ENCODE data around the gene EDAR.

EDAR gene

DNA sequence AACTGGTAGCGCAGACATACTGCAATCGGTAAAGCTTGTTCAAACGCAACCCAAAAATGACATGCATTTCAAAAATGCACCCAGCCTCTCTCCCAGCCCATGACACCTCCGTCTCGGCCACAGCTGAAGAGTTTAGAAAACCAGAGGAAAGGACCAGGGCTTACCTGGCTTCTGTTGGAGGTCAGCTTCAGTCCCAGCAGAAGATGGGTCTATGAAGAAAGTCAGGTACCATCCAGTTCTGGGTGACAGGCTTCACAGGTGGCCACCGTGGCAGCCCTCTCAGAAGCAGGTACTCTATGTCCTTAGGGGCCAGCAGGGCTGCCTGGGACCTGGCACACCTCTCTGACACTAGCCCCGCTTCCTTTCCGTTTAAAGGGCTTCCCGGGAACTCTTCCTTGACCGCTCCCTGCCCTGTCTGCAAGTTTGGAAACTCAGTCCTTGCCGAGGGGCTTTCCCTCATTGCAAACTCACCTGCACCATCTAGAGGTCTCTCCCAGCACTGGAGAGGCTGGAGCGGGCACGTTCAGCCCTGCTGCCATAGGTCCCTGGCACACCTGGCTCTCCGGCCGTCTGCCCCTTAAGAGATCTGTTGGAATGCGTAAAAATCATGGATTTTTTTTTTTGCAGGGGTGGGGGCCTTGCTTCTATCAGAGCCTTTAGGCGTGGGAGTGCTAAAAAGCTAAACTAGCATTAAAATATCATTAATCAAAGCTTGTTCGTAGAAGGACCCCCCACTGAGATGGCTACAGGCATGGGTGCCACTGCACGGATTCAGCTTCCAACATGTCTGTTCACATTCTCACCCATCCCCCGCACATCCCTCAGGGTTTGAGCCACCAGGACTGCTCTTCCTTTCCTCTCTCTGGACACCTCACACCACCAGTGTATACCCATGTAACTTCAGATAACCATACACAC lies at the start of gene EDAR:
TSS of gene EDAR (minus strand) at position 425 of the 918 bp plus-strand sequence. CDS start 58,206 bp downstream, outside the sequence.
- no peaks in the 10 kb centered on the region for H3K36me3 ChIP-seq (ENCODE audit: insufficient read depth, low read length)
- no peak for DNase-seq (ENCODE audit: low read depth, low spot score)
- H3K9ac ChIP-seq (ENCODE audit: insufficient read length) = no peak within 1 kb of the TSS
- TF ChIP-seq EZH2 (IDR thresholded peaks at IDR 0.05) = no peak
- no peak within 1 kb of the TSS for H3K27ac ChIP-seq
- no peaks in the 10 kb centered on the region for H3K9me3 ChIP-seq (ENCODE audit: low read depth, low read length)
- no peak within 1 kb of the TSS for H3K4me3 ChIP-seq

DNA sequence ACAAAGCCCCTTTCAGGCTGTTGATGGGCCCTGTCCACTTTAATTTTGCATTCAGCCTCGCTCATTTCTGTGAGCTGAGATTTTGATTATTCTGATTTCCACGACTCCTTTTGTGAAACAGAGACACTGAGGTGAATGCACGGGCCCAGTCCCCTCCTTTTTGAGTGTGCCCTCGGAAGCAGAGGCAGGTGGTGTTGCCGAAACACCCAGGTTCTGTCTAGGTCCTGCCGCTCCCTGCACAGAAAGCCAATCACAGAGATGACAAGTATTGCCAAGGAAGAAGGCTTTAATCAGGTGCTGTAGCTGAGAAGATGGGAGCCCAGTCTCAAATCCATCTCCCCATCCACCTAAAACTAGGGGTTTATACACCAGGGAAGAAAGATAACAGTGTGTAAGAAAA lies 44.2 kb upstream of the EDAR start:
- H3K9me3 ChIP-seq (ENCODE audit: low read depth, low read length) = no peaks in the 10 kb centered on the region
- no peak overlapping the region for H3K9ac ChIP-seq (ENCODE audit: insufficient read length)
- TF ChIP-seq POLR2AphosphoS5 (IDR thresholded peaks at IDR 0.05; ENCODE audit: borderline replicate concordance, low read depth, low read length) = no peak
- H3K27ac ChIP-seq = no peak overlapping the region
- DNase-seq (ENCODE audit: low read depth, low spot score) = no peak
- no peak overlapping the region for H3K4me3 ChIP-seq
- H3K36me3 ChIP-seq (ENCODE audit: insufficient read depth, low read length) = no peaks in the 10 kb centered on the region

DNA sequence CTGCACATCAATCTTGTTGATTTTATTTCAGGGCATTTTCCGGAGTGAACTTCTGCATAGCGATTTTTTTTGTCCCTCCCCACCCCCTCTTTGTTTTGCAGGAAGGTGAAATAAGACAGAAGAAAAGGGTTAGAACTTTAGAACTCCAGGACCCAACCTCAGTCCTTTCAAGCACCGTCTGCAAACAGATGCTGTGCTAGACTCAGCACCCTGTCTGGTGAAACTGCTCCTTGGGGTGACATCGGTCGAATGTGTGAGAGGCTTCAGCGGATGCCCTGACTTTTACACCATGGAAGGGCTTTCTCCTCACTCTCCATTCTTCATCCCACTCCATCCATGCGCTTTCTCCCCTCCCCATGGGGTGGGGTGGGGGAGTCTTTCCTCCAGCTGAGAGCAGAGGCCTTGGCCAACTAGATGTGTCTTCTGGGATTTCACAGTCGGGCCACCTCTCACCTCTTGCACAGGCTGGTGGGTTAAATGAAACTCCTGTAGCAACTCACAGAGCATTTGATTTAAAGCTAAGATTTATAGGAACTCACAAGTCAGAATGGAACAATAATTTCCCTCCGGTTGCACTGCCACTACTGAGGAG lies 43.3 kb upstream of the EDAR start:
- Histone ChIP-seq H3K9ac (ENCODE audit: insufficient read length) (no peak overlapping the region), H3K36me3 (ENCODE audit: insufficient read depth, low read length) (no peaks in the 10 kb centered on the region), H3K4me3 (peak overlapping the region; percentile 61), H3K27ac (no peak overlapping the region), H3K9me3 (ENCODE audit: low read depth, low read length) (no peaks in the 10 kb centered on the region)
- TF ChIP-seq POLR2AphosphoS5 (IDR thresholded peaks at IDR 0.05; ENCODE audit: borderline replicate concordance, low read depth, low read length) = no peak
- no peak for TF ChIP-seq EZH2 (IDR thresholded peaks at IDR 0.05)
- DNase-seq (ENCODE audit: low read depth, low spot score) = no peak

- TF ChIP-seq POLR2AphosphoS5 (IDR thresholded peaks at IDR 0.05; ENCODE audit: borderline replicate concordance, low read depth, low read length) = no peak
- peak; percentile 94 for TF ChIP-seq EZH2 (IDR thresholded peaks at IDR 0.05)
- TF ChIP-seq FOXP2 (optimal IDR thresholded peaks at IDR 0.05; ENCODE audit: control extremely low read depth, extremely low read length, insufficient read depth) = no peak
- Histone ChIP-seq H3K27ac (no peak overlapping the region), H3K9me3 (ENCODE audit: low read depth, low read length) (no peaks in the 10 kb centered on the region), H3K9ac (ENCODE audit: insufficient read length) (no peak overlapping the region), H3K4me3 (peak overlapping the region; percentile 61), H3K36me3 (ENCODE audit: insufficient read depth, low read length) (no peaks in the 10 kb centered on the region)
- no peak for DNase-seq (ENCODE audit: low read depth, low spot score)
These were observed 42.6 kb upstream of the EDAR start for GRCh38 chr2:109031476-109032228.

DNA sequence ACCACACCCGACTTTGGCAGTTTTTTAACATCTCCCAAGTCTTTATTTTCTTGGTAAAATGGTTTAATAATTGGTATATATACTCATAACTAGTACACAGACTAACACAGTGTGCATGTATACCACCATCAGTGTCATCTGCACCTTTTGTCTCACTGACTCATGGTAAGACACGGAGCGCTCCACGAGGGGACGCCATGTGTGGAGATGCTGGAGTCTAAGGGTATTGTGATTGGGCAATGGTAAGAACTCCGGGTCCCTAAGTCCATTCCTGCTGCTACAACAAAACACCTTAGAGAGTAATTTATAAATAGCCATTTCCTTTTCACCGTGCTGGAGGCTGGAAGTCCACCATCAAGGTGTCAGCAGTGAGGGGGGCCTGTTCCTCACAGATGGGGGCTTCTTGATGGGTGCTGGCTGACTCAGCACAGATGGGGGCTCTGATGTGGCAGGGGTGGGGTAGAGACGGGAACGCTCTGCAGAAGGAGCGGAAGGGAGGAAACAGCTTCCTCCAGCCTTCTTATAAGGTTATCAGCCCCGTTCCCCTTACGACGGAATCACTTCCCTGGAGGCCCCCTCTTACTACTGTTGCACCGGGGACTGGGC lies 42.0 kb upstream of the EDAR start:
- Histone ChIP-seq H3K9ac (ENCODE audit: insufficient read length) (no peak overlapping the region), H3K36me3 (ENCODE audit: insufficient read depth, low read length) (no peaks in the 10 kb centered on the region), H3K27ac (no peak overlapping the region), H3K4me3 (peak overlapping the region; percentile 61), H3K9me3 (ENCODE audit: low read depth, low read length) (no peaks in the 10 kb centered on the region)
- no peak for TF ChIP-seq FOXP2 (optimal IDR thresholded peaks at IDR 0.05; ENCODE audit: control extremely low read depth, extremely low read length, insufficient read depth)
- TF ChIP-seq EZH2 (IDR thresholded peaks at IDR 0.05) = no peak
- TF ChIP-seq POLR2AphosphoS5 (IDR thresholded peaks at IDR 0.05; ENCODE audit: borderline replicate concordance, low read depth, low read length) = no peak
- no peak for DNase-seq (ENCODE audit: low read depth, low spot score)

DNA sequence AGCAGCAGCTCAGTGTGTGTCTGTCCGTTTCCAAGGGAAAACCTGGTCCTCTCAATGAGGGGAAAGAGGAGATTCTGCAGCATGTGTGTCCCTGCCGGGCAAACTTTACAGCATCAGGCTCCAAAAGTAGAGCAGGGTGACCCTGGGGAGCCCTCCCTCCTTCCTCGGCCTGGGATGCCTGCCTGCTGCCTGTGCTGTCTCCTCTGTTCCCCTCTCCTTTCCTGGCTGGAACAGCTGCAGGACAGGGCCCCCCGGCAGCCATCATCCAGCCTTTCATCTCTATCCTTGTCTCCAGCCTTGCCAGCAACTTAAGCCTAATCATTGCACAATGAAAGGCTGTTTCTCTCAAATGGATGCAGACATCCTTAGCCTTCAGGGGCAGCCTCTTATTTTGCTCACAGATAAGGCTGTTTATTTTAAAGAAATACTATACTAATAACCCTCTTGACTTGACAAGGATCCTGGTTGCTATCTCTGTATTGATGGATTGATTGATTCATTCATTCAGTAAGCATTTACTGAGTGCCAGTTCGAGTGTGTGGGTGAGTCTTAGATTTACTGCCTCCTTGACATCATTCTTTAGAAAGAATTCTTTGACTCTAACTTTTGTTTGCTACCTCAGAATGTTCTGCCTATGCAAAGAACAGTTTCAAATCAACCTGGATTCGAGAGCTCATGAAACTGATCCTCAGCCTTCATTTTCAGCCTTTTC lies 40.6 kb upstream of the EDAR start:
- TF ChIP-seq POLR2AphosphoS5 (IDR thresholded peaks at IDR 0.05; ENCODE audit: borderline replicate concordance, low read depth, low read length) (no peak), EZH2 (IDR thresholded peaks at IDR 0.05) (no peak), FOXP2 (optimal IDR thresholded peaks at IDR 0.05; ENCODE audit: control extremely low read depth, extremely low read length, insufficient read depth) (no peak)
- H3K4me3 ChIP-seq = no peak overlapping the region
- no peak overlapping the region for H3K27ac ChIP-seq
- no peak overlapping the region for H3K9ac ChIP-seq (ENCODE audit: insufficient read length)
- no peaks in the 10 kb centered on the region for H3K36me3 ChIP-seq (ENCODE audit: insufficient read depth, low read length)
- no peak for DNase-seq (ENCODE audit: low read depth, low spot score)
- no peaks in the 10 kb centered on the region for H3K9me3 ChIP-seq (ENCODE audit: low read depth, low read length)

DNA sequence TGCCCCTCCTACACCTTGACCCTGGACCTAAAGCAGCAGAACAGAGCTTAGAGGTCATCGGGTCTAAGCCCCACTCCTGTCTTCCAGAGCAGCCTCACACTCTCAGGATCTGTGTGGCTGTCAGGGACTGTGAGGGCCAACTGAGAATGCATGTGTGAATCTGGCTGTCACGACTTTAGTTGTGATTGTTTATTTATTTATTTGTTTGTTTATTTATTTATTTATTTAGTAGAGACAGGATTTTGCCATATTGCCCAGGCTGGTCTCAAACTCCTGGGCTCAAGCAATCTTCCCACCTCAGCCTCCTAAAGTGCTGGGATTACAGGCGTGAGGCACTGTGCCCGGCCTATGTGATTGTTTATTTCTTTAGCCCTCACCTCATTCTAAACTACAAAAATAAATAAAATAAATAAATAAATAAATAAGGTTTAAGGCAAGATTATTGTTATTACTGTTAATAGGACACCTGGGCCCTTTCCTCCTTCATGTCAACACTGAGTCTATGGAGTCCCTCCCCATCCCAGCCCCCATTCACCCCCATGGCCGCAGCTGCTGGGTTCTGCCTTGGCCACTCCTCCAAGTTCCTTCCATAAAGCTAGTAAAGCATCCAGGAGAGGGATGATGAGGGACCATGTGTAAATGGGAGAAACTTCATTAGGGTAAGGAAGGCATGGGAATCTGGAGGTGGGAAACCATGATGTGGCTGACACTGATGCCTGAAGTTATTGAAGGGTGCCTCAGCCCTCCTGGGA lies 39.9 kb upstream of the EDAR start:
- Histone ChIP-seq H3K9ac (ENCODE audit: insufficient read length) (no peak overlapping the region), H3K27ac (no peak overlapping the region), H3K9me3 (ENCODE audit: low read depth, low read length) (no peaks in the 10 kb centered on the region), H3K4me3 (no peak overlapping the region), H3K36me3 (ENCODE audit: insufficient read depth, low read length) (no peaks in the 10 kb centered on the region)
- DNase-seq (ENCODE audit: low read depth, low spot score) = no peak
- TF ChIP-seq EZH2 (IDR thresholded peaks at IDR 0.05) = no peak
- no peak for TF ChIP-seq POLR2AphosphoS5 (IDR thresholded peaks at IDR 0.05; ENCODE audit: borderline replicate concordance, low read depth, low read length)
- TF ChIP-seq FOXP2 (optimal IDR thresholded peaks at IDR 0.05; ENCODE audit: control extremely low read depth, extremely low read length, insufficient read depth) = no peak

Data from SK-N-MC (cell line).